ENCODE results near the gene TSPAN12.

Gene TSPAN12

GRCh38 chr7:120842121-120842621 is 15.8 kb downstream of the TSPAN12 start:
- DNase-seq (ENCODE audit: low read depth, low spot score): no peak

GRCh38 chr7:120841608-120842007 is 16.3 kb downstream of the TSPAN12 start:
- DNase-seq (ENCODE audit: low read depth, low spot score): no peak

- no peak for DNase-seq (ENCODE audit: low read depth, low spot score)
These were observed 19.7 kb downstream of the TSPAN12 start for GRCh38 chr7:120838281-120838682.

- no peak for DNase-seq (ENCODE audit: low read depth, low spot score)
These were observed 20.3 kb downstream of the TSPAN12 start for GRCh38 chr7:120837599-120837998.

- DNase-seq (ENCODE audit: low read depth, low spot score): no peak
These were observed 21.3 kb downstream of the TSPAN12 start for GRCh38 chr7:120836556-120837115.

- DNase-seq (ENCODE audit: low read depth, low spot score): no peak
These were observed 23.2 kb downstream of the TSPAN12 start for GRCh38 chr7:120834726-120835125.

- DNase-seq (ENCODE audit: low read depth, low spot score): no peak
These were observed 24.4 kb downstream of the TSPAN12 start for GRCh38 chr7:120833546-120833945.

- DNase-seq (ENCODE audit: low read depth, low spot score): no peak
These were observed 25.1 kb downstream of the TSPAN12 start for GRCh38 chr7:120832803-120833202.

- DNase-seq (ENCODE audit: low read depth, low spot score): no peak
These were observed 26.7 kb downstream of the TSPAN12 start for GRCh38 chr7:120831260-120831659.

GRCh38 chr7:120829487-120829886 is 28.5 kb downstream of the TSPAN12 start:
- DNase-seq (ENCODE audit: low read depth, low spot score): no peak

GRCh38 chr7:120828528-120828927 is 29.4 kb downstream of the TSPAN12 start:
- no peak for DNase-seq (ENCODE audit: low read depth, low spot score)

- no peak for DNase-seq (ENCODE audit: low read depth, low spot score)
These were observed 30.4 kb downstream of the TSPAN12 start for GRCh38 chr7:120827371-120828118.

GRCh38 chr7:120825576-120825975 is 32.4 kb downstream of the TSPAN12 start:
- DNase-seq (ENCODE audit: low read depth, low spot score): no peak

- no peak for DNase-seq (ENCODE audit: low read depth, low spot score)
These were observed 32.8 kb downstream of the TSPAN12 start for GRCh38 chr7:120825152-120825551.

GRCh38 chr7:120819861-120820260 is 38.1 kb downstream of the TSPAN12 start:
- no peak for DNase-seq (ENCODE audit: low read depth, low spot score)

- no peak for DNase-seq (ENCODE audit: low read depth, low spot score)
These were observed 40.1 kb downstream of the TSPAN12 start for GRCh38 chr7:120817851-120818250.

GRCh38 chr7:120814253-120814939 is 43.5 kb downstream of the TSPAN12 start:
- DNase-seq (ENCODE audit: low read depth, low spot score): no peak

- DNase-seq (ENCODE audit: low read depth, low spot score): no peak
These were observed 44.2 kb downstream of the TSPAN12 start for GRCh38 chr7:120813546-120814252.

GRCh38 chr7:120813089-120813488 is 44.9 kb downstream of the TSPAN12 start:
- DNase-seq (ENCODE audit: low read depth, low spot score): no peak

GRCh38 chr7:120809260-120809659 is 48.7 kb downstream of the TSPAN12 start:
- DNase-seq (ENCODE audit: low read depth, low spot score): no peak

- no peak for DNase-seq (ENCODE audit: low read depth, low spot score)
These were observed 50.6 kb downstream of the TSPAN12 start for GRCh38 chr7:120807390-120807789.

- DNase-seq (ENCODE audit: low read depth, low spot score): no peak
These were observed 51.3 kb downstream of the TSPAN12 start for GRCh38 chr7:120806669-120807068.
